Airway epithelial cell (primary cell): ENCODE data around the gene RAB36. TPM values are rescaled to one million over a fixed set of nuclear protein-coding genes. Genes with fewer than 3 reads are reported as not detected.

Source experiments
- total RNA-seq: library from RNA; depleted of rRNA; stranded (reverse); fragments of >200 nt; gene quantifications from 2 replicates; pipeline ENCODE4 v1.2.3, GENCODE V29; 2015

Gene RAB36, protein sequence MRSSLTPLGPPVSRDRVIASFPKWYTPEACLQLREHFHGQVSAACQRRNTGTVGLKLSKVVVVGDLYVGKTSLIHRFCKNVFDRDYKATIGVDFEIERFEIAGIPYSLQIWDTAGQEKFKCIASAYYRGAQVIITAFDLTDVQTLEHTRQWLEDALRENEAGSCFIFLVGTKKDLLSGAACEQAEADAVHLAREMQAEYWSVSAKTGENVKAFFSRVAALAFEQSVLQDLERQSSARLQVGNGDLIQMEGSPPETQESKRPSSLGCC
- 2.7 and 4.7 TPM in 2 replicates for total RNA-seq

DNA sequence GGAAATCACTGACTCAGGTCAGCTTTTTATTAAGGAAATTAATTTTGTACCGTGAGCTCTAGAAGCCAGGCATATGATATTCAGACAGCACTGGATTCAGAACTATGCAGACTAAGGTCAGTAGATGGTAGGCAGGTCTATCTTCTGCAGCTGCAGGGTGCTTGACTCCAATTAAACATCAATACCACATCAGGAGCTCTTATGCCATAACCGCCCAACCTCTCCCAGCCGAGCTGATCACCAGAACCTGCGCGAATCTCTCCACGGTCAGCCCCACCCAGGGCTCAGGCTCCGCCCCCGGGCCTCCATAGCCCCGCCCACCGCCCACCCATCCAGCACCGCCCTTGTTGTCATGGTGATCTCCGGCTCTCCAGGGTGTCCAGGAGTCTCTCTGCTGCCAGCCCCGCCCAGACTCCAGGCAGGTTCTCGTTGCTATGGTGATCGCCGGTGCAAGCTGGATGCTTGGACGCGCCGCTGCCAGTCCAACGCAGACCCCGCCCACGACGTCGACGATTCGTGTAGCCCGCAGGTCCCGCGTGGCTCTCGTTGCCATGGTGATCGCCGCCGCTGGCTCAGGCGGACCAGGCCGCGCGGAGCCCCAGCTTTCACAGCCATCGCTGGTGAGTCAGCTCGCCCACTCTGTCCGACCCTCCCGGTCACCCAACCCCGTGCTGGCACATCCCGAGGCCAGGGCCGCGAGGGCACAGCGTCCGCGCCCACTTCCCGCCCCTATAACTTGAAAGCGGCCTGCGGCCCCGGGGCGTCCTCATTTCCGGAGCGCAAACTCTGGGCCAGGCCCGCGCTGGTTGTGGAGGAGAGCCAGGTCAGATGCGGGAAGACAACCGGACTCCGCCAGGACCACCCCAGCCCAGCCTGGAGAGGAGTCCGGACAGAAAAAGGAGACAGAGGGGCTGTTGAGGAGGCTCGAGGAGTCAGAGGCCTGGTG is at the start of gene RAB36:
Gene RAB36 (plus strand): TSS at position 546 of the 946 bp plus-strand sequence. CDS start 1,140 bp downstream, outside the sequence.

DNA sequence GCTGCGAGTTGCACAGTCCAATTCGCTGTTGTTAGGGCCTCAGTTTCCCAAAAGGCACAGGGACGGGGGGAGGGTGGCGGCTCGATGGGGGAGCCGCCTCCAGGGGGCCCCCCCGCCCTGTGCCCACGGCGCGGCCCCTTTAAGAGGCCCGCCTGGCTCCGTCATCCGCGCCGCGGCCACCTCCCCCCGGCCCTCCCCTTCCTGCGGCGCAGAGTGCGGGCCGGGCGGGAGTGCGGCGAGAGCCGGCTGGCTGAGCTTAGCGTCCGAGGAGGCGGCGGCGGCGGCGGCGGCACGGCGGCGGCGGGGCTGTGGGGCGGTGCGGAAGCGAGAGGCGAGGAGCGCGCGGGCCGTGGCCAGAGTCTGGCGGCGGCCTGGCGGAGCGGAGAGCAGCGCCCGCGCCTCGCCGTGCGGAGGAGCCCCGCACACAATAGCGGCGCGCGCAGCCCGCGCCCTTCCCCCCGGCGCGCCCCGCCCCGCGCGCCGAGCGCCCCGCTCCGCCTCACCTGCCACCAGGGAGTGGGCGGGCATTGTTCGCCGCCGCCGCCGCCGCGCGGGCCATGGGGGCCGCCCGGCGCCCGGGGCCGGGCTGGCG is 35.1 kb downstream of the RAB36 start, which contains the start of gene BCR:
Gene BCR (plus strand): TSS at position 209 of the 592 bp plus-strand sequence. CDS start 452 bp downstream, outside the sequence.

Other genes with a start within 250 kb of the RAB36 start
- 0.05 and 0.07 TPM in 2 replicates for gene GNAZ, start 75.0 kb upstream of the RAB36 start, total RNA-seq
- 0.14 TPM in 1 of 2 replicates, not detected in the other for gene RSPH14, start 3.5 kb upstream of the RAB36 start, total RNA-seq
- 74.4 and 89.3 TPM in 2 replicates for gene BCR, start 35.0 kb downstream of the RAB36 start, total RNA-seq